SU-DHL-6 (cell line): ENCODE data around the gene SH3RF3.

Source experiments
- H2AFZ ChIP-seq: fragments of 200-600 bp; sonication (generic); 2 replicates; pipeline ENCODE4 v1.6.1; 2014; ENCODE audit warnings: low read depth, mild to moderate bottlenecking, moderate library complexity, mixed read lengths, antibody characterized with exemption, low read length; ENCODE audit not compliant: severe bottlenecking
- H3F3A ChIP-seq: fragments of 200-600 bp; shearing (Covaris generic); 2 replicates; pipeline ENCODE4 v1.6.0; 2016; ENCODE audit warnings: antibody characterized with exemption, mild to moderate bottlenecking; ENCODE audit not compliant: insufficient read depth
- H3K27ac ChIP-seq: fragments of 200-600 bp; sonication (generic); 2 replicates; pipeline ENCODE4 v1.5.1; 2016; ENCODE audit warnings: low read depth, mild to moderate bottlenecking, low read length, moderate library complexity, mixed read lengths
- H3K27me3 ChIP-seq: fragments of 200-600 bp; sonication (generic), shearing (Covaris generic); 2 replicates; pipeline ENCODE4 v1.6.0; 2014; ENCODE audit warnings: mild to moderate bottlenecking, low read length
- H3K36me3 ChIP-seq: fragments of 200-600 bp; sonication (generic); 2 replicates; pipeline ENCODE4 v1.6.1; 2014; ENCODE audit warnings: mild to moderate bottlenecking, low read length, mixed read lengths
- H3K4me2 ChIP-seq: fragments of 300-600, 200-600 bp; shearing (Covaris generic), sonication (generic); 2 replicates; pipeline ENCODE4 v1.6.0; 2014; ENCODE audit warnings: low read length, low read depth, mild to moderate bottlenecking; ENCODE audit not compliant: poor library complexity, severe bottlenecking
- H3K4me3 ChIP-seq: fragments of 200-600 bp; sonication (generic); 2 replicates; pipeline ENCODE4 v1.5.1; 2014; ENCODE audit warnings: antibody characterized with exemption, low read length, mild to moderate bottlenecking, mixed read lengths; ENCODE audit not compliant: insufficient read depth, poor library complexity, severe bottlenecking
- H3K79me2 ChIP-seq: fragments of 200-600 bp; sonication (generic); 2 replicates; pipeline ENCODE4 v1.6.1; 2014; ENCODE audit warnings: mild to moderate bottlenecking, low read length, moderate library complexity; ENCODE audit not compliant: insufficient read depth
- H3K9ac ChIP-seq: fragments of 200-600 bp; sonication (generic); 2 replicates; pipeline ENCODE4 v1.7.0; 2014; ENCODE audit warnings: mild to moderate bottlenecking, low read length
- H3K9me2 ChIP-seq: fragments of 200-600 bp; sonication (generic); replicated peaks from 2 replicates; pipeline ENCODE4 v1.6.1; 2014; ENCODE audit warnings: low read length; ENCODE audit not compliant: insufficient read depth
- H3K9me3 ChIP-seq: fragments of 200-600 bp; sonication (generic); 2 replicates; pipeline ENCODE4 v1.6.1; 2014; ENCODE audit warnings: low read length, mixed read lengths; ENCODE audit not compliant: insufficient read depth
- H4K20me1 ChIP-seq: fragments of 200-600 bp; sonication (generic); 2 replicates; pipeline ENCODE4 v1.6.1; 2014; ENCODE audit warnings: low read depth, mild to moderate bottlenecking, antibody characterized with exemption, low read length, moderate library complexity, mixed read lengths
- EZH2phosphoT487 ChIP-seq: fragments of 200-600 bp; sonication (generic), shearing (Covaris generic); conservative IDR thresholded peaks from 2 replicates; pipeline ENCODE4 v1.6.1; 2018; ENCODE audit warnings: mild to moderate bottlenecking, antibody characterized with exemption, low read length, moderate library complexity, mixed read lengths
- TF ChIP-seq, protein P1 (sequence below): fragments of 200-600 bp; sonication (generic); IDR thresholded peaks from one replicate; pipeline ENCODE4 v1.5.1; 2017; ENCODE audit warnings: antibody characterized with exemption, mild to moderate bottlenecking, low read length, moderate library complexity; ENCODE audit not compliant: insufficient read depth, poor library complexity, severe bottlenecking

SH3RF3 gene

DNA sequence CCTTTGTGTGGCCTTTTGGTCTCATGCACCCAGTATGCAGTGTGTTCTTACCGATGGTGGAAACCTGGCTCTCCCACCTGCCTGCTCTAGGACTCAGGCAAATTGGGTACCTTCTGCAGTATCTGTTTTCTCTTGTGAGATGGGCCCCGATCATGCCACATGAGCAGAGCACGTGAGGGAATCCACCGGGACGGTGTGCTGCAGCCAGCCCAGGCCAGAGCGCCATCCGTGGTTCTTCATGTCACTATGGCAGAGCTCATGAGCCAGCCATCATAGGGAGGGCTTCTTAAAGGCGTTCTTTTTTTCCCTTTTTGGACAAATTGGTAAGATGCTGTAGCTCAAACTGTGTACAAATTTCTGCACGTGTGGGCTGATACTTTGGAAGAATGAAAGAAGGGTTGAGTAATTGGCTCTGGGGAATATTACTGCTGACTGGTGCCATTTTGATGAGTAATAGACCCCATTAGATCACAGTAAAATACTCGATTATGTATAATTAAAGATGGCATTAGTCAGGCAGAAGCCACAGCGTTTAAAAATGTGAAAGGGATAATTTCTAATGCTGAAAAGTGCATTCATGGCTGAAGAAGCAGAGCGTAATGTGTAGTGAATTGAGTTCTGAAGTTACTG is 19.2 kb downstream of the SH3RF3 start:
- Histone ChIP-seq H3K27ac (no peak overlapping the region), H3K4me2 (no peak overlapping the region), H3K9me3 (no peaks in the 10 kb centered on the region), H4K20me1 (no peaks in the 10 kb centered on the region), H3K9ac (no peak overlapping the region), H3K79me2 (no peaks in the 10 kb centered on the region), H3K27me3 (no peaks in the 10 kb centered on the region), H3K4me3 (no peak overlapping the region), H3K36me3 (no peaks in the 10 kb centered on the region), H3K9me2 (no peaks in the 10 kb centered on the region), H3F3A (no peaks in the 10 kb centered on the region), H2AFZ (no peak overlapping the region)
- TF ChIP-seq, protein P1, sequence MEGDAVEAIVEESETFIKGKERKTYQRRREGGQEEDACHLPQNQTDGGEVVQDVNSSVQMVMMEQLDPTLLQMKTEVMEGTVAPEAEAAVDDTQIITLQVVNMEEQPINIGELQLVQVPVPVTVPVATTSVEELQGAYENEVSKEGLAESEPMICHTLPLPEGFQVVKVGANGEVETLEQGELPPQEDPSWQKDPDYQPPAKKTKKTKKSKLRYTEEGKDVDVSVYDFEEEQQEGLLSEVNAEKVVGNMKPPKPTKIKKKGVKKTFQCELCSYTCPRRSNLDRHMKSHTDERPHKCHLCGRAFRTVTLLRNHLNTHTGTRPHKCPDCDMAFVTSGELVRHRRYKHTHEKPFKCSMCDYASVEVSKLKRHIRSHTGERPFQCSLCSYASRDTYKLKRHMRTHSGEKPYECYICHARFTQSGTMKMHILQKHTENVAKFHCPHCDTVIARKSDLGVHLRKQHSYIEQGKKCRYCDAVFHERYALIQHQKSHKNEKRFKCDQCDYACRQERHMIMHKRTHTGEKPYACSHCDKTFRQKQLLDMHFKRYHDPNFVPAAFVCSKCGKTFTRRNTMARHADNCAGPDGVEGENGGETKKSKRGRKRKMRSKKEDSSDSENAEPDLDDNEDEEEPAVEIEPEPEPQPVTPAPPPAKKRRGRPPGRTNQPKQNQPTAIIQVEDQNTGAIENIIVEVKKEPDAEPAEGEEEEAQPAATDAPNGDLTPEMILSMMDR = no peak

DNA sequence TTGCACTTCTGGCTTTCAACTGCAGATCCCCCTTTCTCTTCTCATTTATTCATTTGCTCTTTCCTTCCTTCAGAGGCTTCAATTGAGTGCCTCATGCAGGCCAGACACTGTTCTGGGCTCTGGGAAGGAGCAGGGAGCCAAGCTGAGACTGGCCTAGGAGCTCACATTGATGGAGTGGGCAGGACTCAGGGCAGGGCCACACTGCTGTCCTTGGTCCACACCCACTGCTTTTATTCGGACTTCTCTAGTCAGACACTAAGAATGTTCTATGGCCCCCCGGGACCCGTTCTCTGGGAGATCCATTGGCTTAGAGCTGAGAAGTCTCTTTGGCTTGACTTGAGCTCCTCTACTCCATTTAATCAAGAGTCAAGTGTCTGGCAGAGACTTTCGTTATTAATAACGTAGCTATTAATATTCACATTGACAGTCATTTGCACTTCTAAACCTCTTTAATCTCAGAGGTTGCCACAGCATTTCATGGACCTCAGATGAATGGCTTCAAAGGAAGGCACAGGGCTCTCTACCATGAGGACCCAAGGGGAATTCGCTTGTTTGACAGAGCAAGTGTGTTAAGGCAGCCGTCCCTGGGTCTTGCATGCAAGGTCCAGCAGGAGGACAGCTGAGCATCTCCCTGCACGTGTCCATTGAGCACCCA is 20.1 kb downstream of the SH3RF3 start:
- no peak overlapping the region for H3K4me3 ChIP-seq
- no peaks in the 10 kb centered on the region for H4K20me1 ChIP-seq
- H3K9me3 ChIP-seq = no peaks in the 10 kb centered on the region
- H3K4me2 ChIP-seq = no peak overlapping the region
- no peaks in the 10 kb centered on the region for H3K27me3 ChIP-seq
- TF ChIP-seq, protein P1 = no peak
- no peak for TF ChIP-seq EZH2phosphoT487
- H3K27ac ChIP-seq = no peak overlapping the region
- H3F3A ChIP-seq = no peaks in the 10 kb centered on the region
- H3K9ac ChIP-seq = no peak overlapping the region
- H2AFZ ChIP-seq = no peak overlapping the region
- no peaks in the 10 kb centered on the region for H3K9me2 ChIP-seq
- H3K36me3 ChIP-seq = no peaks in the 10 kb centered on the region
- no peaks in the 10 kb centered on the region for H3K79me2 ChIP-seq

DNA sequence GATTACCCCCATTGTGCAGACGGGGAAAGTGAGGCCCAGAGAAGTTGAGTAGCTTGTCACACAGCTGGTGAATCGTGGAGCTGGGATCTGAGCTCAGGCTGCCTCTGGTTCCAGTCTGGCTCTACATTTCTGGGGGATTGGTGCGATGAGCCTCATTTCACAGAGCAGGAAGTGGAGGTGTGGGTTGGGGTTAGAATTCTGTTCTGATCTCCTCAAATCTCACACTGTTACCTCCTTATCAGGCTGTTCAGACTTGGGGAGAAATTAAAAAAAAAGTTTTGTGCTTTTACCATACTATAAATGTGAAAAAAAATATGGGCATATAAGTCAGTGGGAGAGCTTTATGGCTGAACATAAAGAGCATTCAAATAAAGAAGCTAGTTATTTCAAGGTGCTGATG is 21.6 kb downstream of the SH3RF3 start:
- H4K20me1 ChIP-seq = no peaks in the 10 kb centered on the region
- H3K79me2 ChIP-seq = no peaks in the 10 kb centered on the region
- no peak overlapping the region for H3K4me3 ChIP-seq
- TF ChIP-seq, protein P1 = no peak
- no peak for TF ChIP-seq EZH2phosphoT487
- no peak overlapping the region for H3K4me2 ChIP-seq
- H3F3A ChIP-seq = no peaks in the 10 kb centered on the region
- no peaks in the 10 kb centered on the region for H3K9me2 ChIP-seq
- no peaks in the 10 kb centered on the region for H3K36me3 ChIP-seq
- H3K9ac ChIP-seq = no peak overlapping the region
- H3K27me3 ChIP-seq = no peaks in the 10 kb centered on the region
- no peaks in the 10 kb centered on the region for H3K9me3 ChIP-seq
- H3K27ac ChIP-seq = no peak overlapping the region
- H2AFZ ChIP-seq = no peak overlapping the region
